GM23338 (cell line): ENCODE results near the gene CPNE8.

Experiments
- CTCF ChIP-seq, 2 experiments: fragments of 200-600 bp in 1 of 2; sonication (generic) in 1 of 2; conservative IDR thresholded peaks; 2 replicates each; pipeline versions ENCODE4 v1.5.1 to v1.6.1; 2016 to 2017; ENCODE audit warnings: antibody characterized with exemption in 2 of 2, low read depth in 2 of 2, mild to moderate bottlenecking in 2 of 2, moderate library complexity in 1 of 2
- EZH2 ChIP-seq: fragments of 200-600 bp; sonication (generic); IDR thresholded peaks from one replicate; pipeline ENCODE4 v1.8.0; 2017; ENCODE audit warnings: antibody characterized with exemption, mild to moderate bottlenecking, low read depth; ENCODE audit not compliant: unreplicated experiment
- NANOG ChIP-seq: IDR thresholded peaks from 2 replicates; pipeline ENCODE4 v1.6.1; 2016; ENCODE audit warnings: antibody characterized with exemption, borderline replicate concordance
- POLR2AphosphoS5 ChIP-seq: IDR thresholded peaks from 2 replicates; pipeline ENCODE4 v1.6.1; 2016; ENCODE audit warnings: antibody characterized with exemption, low read depth
- REST ChIP-seq: IDR thresholded peaks from one replicate; pipeline ENCODE4 v1.6.1; 2018; ENCODE audit warnings: antibody characterized with exemption; ENCODE audit not compliant: unreplicated experiment
- STAT1 ChIP-seq: IDR thresholded peaks from one replicate; pipeline ENCODE4 v1.6.1; 2016; ENCODE audit warnings: antibody characterized with exemption; ENCODE audit not compliant: unreplicated experiment

- no peak for TF ChIP-seq POLR2AphosphoS5
- no peak for TF ChIP-seq CTCF (conservative IDR thresholded peaks at IDR 0.05; ENCODE audit: low read depth in 2 of 2)
- TF ChIP-seq STAT1: no peak
- no peak for TF ChIP-seq REST
- no peak for TF ChIP-seq EZH2
- no peak for TF ChIP-seq NANOG
Measured at GRCh38 chr12:38761636-38762342, 143.6 kb downstream of the CPNE8 start.
